Measurements from ENCODE around the gene SLC9C1.

The SLC9C1 gene

GRCh38 chr3:112320691-112321090 lies 26.7 kb upstream of the SLC9C1 start:
- no peak overlapping the region for H3K27ac ChIP-seq
- TF ChIP-seq ZFX (IDR thresholded peaks at IDR 0.05; ENCODE audit: borderline replicate concordance) (no peak), CTCF (IDR thresholded peaks at IDR 0.05) (no peak)

- no peak overlapping the region for H3K27ac ChIP-seq
- TF ChIP-seq ZFX (IDR thresholded peaks at IDR 0.05; ENCODE audit: borderline replicate concordance): no peak
- no peak for TF ChIP-seq CTCF (IDR thresholded peaks at IDR 0.05)
These were observed 25.7 kb upstream of the SLC9C1 start for GRCh38 chr3:112319516-112320276.

DNA sequence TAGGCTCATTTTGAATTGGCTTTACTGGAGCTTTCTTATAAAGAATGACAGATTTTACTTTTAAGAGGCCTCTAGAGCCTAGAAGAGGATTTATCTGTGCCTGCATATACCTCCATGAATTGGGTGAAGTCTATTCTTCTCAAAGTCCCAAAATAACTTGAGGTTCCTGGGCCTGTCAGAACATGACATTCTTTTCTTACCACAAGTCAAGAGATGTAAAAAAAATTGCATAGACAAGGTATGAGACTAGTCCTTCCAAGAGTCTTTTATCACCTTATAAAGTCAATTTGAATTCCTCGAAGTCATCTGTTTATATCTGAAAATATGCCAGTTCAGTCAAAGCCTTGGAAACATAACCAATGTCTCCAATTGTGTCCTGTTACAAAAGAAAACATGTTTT lies 21.8 kb upstream of the SLC9C1 start:
- no peak overlapping the region for H3K27ac ChIP-seq
- TF ChIP-seq ZFX (IDR thresholded peaks at IDR 0.05; ENCODE audit: borderline replicate concordance) (no peak), CTCF (IDR thresholded peaks at IDR 0.05) (no peak)

- H3K27ac ChIP-seq: no peak overlapping the region
- TF ChIP-seq ZFX (IDR thresholded peaks at IDR 0.05; ENCODE audit: borderline replicate concordance): no peak
- no peak for TF ChIP-seq CTCF (IDR thresholded peaks at IDR 0.05)
These were observed 20.6 kb upstream of the SLC9C1 start for GRCh38 chr3:112314649-112315048.

- TF ChIP-seq ZFX (IDR thresholded peaks at IDR 0.05; ENCODE audit: borderline replicate concordance) (no peak), CTCF (IDR thresholded peaks at IDR 0.05) (no peak)
- no peak overlapping the region for H3K27ac ChIP-seq
These were observed 14.3 kb upstream of the SLC9C1 start for GRCh38 chr3:112308151-112308911.

GRCh38 chr3:112307557-112307956 lies 13.5 kb upstream of the SLC9C1 start:
- TF ChIP-seq ZFX (IDR thresholded peaks at IDR 0.05; ENCODE audit: borderline replicate concordance) (no peak), CTCF (IDR thresholded peaks at IDR 0.05) (no peak)
- no peak overlapping the region for H3K27ac ChIP-seq

DNA sequence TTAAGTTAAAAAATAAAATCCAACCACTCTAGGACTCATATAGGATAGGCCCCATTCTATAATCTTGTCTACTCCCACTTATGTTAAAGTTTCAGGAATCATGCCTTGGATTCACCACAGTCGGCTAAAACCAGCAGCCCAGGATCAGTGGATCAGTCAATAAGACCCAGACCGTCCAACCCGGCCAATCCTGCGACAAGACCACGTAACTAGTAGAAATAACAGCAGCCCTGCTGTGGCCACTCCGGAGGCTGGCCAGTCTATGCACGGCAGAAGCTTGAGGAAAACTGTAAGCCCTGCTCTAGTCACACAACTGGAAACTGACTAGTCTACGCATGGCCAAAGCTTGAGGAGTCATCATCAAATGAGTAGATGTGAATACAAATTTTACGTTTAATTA lies 12.8 kb upstream of the SLC9C1 start:
- no peak overlapping the region for H3K27ac ChIP-seq
- TF ChIP-seq ZFX (IDR thresholded peaks at IDR 0.05; ENCODE audit: borderline replicate concordance) (no peak), CTCF (IDR thresholded peaks at IDR 0.05) (no peak)

Measured in 22Rv1 (cell line).